KOPT-K1 (cell line): ENCODE measurements around the gene PDGFD.
"Not testable (repeated sequence)": the region's sequence is repeated elsewhere in the genome, so short reads cannot be mapped to it uniquely, and the experiment has no call there.

Source experiments
- H3K27ac ChIP-seq: fragments of 200-600 bp; sonication (generic); 2 replicates; pipeline ENCODE4 v1.5.1; 2016; ENCODE audit warnings: antibody characterized with exemption, mild to moderate bottlenecking, low read depth, low read length; ENCODE audit not compliant: poor library complexity, severe bottlenecking
- H3K36me3 ChIP-seq: fragments of 200-600 bp; sonication (generic); 2 replicates; pipeline ENCODE4 v1.5.1; 2017; ENCODE audit warnings: antibody characterized with exemption, mild to moderate bottlenecking, low read length, moderate library complexity; ENCODE audit not compliant: insufficient read depth
- H3K9me3 ChIP-seq: fragments of 200-600 bp; sonication (generic); 2 replicates; pipeline ENCODE4 v1.5.1; 2017; ENCODE audit warnings: antibody characterized with exemption, low read length, mild to moderate bottlenecking; ENCODE audit not compliant: insufficient read depth, poor library complexity, severe bottlenecking

Gene PDGFD

GRCh38 chr11:104060004-104060794, 103.7 kb downstream of the PDGFD start:
- no peaks in the 10 kb centered on the region for H3K9me3 ChIP-seq
- H3K27ac ChIP-seq: no peak overlapping the region
- H3K36me3 ChIP-seq: no peaks in the 10 kb centered on the region

GRCh38 chr11:104058680-104059079, 105.3 kb downstream of the PDGFD start:
- no peaks in the 10 kb centered on the region for H3K36me3 ChIP-seq
- H3K27ac ChIP-seq: no peak overlapping the region
- H3K9me3 ChIP-seq: no peaks in the 10 kb centered on the region

- no peaks in the 10 kb centered on the region for H3K9me3 ChIP-seq
- no peaks in the 10 kb centered on the region for H3K36me3 ChIP-seq
- H3K27ac ChIP-seq: no peak overlapping the region
These were observed 106.0 kb downstream of the PDGFD start for GRCh38 chr11:104057908-104058307.

- H3K9me3 ChIP-seq: no peaks in the 10 kb centered on the region
- no peak overlapping the region for H3K27ac ChIP-seq
- H3K36me3 ChIP-seq: no peaks in the 10 kb centered on the region
These were observed 108.4 kb downstream of the PDGFD start for GRCh38 chr11:104055596-104055995.

GRCh38 chr11:104054911-104055529, 108.9 kb downstream of the PDGFD start:
- Histone ChIP-seq H3K9me3 (no peaks in the 10 kb centered on the region), H3K36me3 (no peaks in the 10 kb centered on the region), H3K27ac (no peak overlapping the region)

GRCh38 chr11:104053743-104054478, 110.0 kb downstream of the PDGFD start:
- Histone ChIP-seq H3K36me3 (no peaks in the 10 kb centered on the region), H3K9me3 (no peaks in the 10 kb centered on the region), H3K27ac (no peak overlapping the region)

- Histone ChIP-seq H3K27ac (no peak overlapping the region), H3K9me3 (no peaks in the 10 kb centered on the region), H3K36me3 (no peaks in the 10 kb centered on the region)
These were observed 112.2 kb downstream of the PDGFD start for GRCh38 chr11:104051778-104052177.

GRCh38 chr11:104049116-104049515, 114.8 kb downstream of the PDGFD start:
- no peaks in the 10 kb centered on the region for H3K9me3 ChIP-seq
- H3K36me3 ChIP-seq: no peaks in the 10 kb centered on the region
- H3K27ac ChIP-seq: no peak overlapping the region

- not testable (repeated sequence) for H3K9me3 ChIP-seq, H3K36me3 ChIP-seq, H3K27ac ChIP-seq
These were observed 117.1 kb downstream of the PDGFD start for GRCh38 chr11:104046858-104047257.

- Histone ChIP-seq H3K36me3 (no peaks in the 10 kb centered on the region), H3K9me3 (no peaks in the 10 kb centered on the region), H3K27ac (no peak overlapping the region)
These were observed 117.6 kb downstream of the PDGFD start for GRCh38 chr11:104046331-104046730.

- Histone ChIP-seq H3K9me3 (no peaks in the 10 kb centered on the region), H3K27ac (no peak overlapping the region), H3K36me3 (no peaks in the 10 kb centered on the region)
These were observed 120.2 kb downstream of the PDGFD start for GRCh38 chr11:104043678-104044239.

GRCh38 chr11:104043142-104043541, 120.8 kb downstream of the PDGFD start:
- H3K27ac ChIP-seq: no peak overlapping the region
- no peaks in the 10 kb centered on the region for H3K36me3 ChIP-seq
- H3K9me3 ChIP-seq: no peaks in the 10 kb centered on the region

- no peak overlapping the region for H3K27ac ChIP-seq
- no peaks in the 10 kb centered on the region for H3K9me3 ChIP-seq
- H3K36me3 ChIP-seq: no peaks in the 10 kb centered on the region
These were observed 122.2 kb downstream of the PDGFD start for GRCh38 chr11:104041792-104042191.

- no peak overlapping the region for H3K27ac ChIP-seq
- no peaks in the 10 kb centered on the region for H3K9me3 ChIP-seq
- H3K36me3 ChIP-seq: no peaks in the 10 kb centered on the region
These were observed 127.0 kb downstream of the PDGFD start for GRCh38 chr11:104036995-104037394.

- H3K27ac ChIP-seq: no peak within 1 kb of the TSS
- H3K36me3 ChIP-seq: no peaks in the 10 kb centered on the region
- H3K9me3 ChIP-seq: no peaks in the 10 kb centered on the region
These were observed 127.4 kb downstream of the PDGFD start, which contains the start of gene DDI1 for GRCh38 chr11:104036588-104036987. Gene DDI1 (plus strand): TSS chr11:104036640. CDS start chr11:104036823, 183 bp downstream.
